Measurements from ENCODE around the gene DIAPH2. TPM values are rescaled to one million over a fixed set of nuclear protein-coding genes. Genes with fewer than 3 reads are reported as not detected.

Gene DIAPH2
- total RNA-seq, 1 donor from 2014 or later, result 12.3 TPM

GRCh38 chrX:96743367-96744073, 58.9 kb downstream of the DIAPH2 start:
- H3K27me3 ChIP-seq (ENCODE audit: control insufficient read depth, insufficient read depth, low read length), result no peaks in the 10 kb centered on the region
- no peak for TF ChIP-seq CTCF (IDR thresholded peaks at IDR 0.05; ENCODE audit: insufficient read depth, low read length, poor library complexity, severe bottlenecking)
- DNase-seq (ENCODE audit: low read depth), result no peak
- no peak overlapping the region for H3K4me3 ChIP-seq (ENCODE audit: low read depth, low read length)
- H3K36me3 ChIP-seq (ENCODE audit: control insufficient read depth, insufficient read depth, low read length), result no peaks in the 10 kb centered on the region

DNA sequence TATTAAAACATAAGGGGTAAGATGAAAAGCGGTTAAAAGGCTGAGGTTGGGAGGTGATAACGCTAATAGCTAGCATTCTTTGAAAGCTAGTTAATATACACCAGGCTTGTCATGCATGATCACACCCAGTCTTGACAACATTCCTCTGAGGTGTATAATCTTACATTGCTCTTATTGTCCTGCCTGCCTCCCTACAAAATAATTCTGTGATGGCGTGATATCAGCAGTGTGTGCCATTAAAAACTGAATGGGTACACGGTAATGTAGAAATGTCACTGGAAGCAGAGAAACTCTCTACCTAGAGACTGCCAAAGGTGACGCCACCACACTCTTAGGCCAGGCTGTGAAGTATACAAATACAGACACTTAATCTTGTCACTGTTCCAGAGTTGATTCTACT, 68.1 kb downstream of the DIAPH2 start:
- H3K4me3 ChIP-seq (ENCODE audit: low read depth, low read length), result no peak overlapping the region
- TF ChIP-seq CTCF (IDR thresholded peaks at IDR 0.05; ENCODE audit: insufficient read depth, low read length, poor library complexity, severe bottlenecking), result no peak
- H3K27me3 ChIP-seq (ENCODE audit: control insufficient read depth, insufficient read depth, low read length), result no peaks in the 10 kb centered on the region
- DNase-seq (ENCODE audit: low read depth), result peak; percentile 41
- H3K36me3 ChIP-seq (ENCODE audit: control insufficient read depth, insufficient read depth, low read length), result no peaks in the 10 kb centered on the region

DNA sequence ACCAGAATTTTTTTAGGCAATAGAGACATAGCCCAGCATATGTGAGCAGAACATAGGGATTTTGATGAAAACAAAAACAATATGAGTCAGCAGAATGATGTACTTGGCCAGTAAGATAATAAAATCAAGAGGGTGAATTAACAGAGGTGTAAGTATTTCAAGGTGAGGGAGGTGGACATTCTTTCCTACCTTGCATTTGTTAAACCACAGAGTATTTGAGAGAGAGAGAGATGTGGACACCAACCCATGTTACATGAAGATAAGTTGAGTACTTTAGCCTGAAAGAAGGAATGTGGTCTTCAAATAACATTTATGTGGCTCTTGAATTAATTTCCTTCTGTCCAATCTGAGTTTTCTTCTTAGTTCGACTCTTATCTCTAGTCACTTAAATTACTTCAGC, 68.6 kb downstream of the DIAPH2 start:
- H3K27me3 ChIP-seq (ENCODE audit: control insufficient read depth, insufficient read depth, low read length), result no peaks in the 10 kb centered on the region
- no peak for TF ChIP-seq CTCF (IDR thresholded peaks at IDR 0.05; ENCODE audit: insufficient read depth, low read length, poor library complexity, severe bottlenecking)
- DNase-seq (ENCODE audit: low read depth), result no peak
- no peaks in the 10 kb centered on the region for H3K36me3 ChIP-seq (ENCODE audit: control insufficient read depth, insufficient read depth, low read length)
- H3K4me3 ChIP-seq (ENCODE audit: low read depth, low read length), result no peak overlapping the region

- DNase-seq (ENCODE audit: low read depth), result no peak
- TF ChIP-seq CTCF (IDR thresholded peaks at IDR 0.05; ENCODE audit: insufficient read depth, low read length, poor library complexity, severe bottlenecking), result no peak
- Histone ChIP-seq H3K27me3 (ENCODE audit: control insufficient read depth, insufficient read depth, low read length) (no peaks in the 10 kb centered on the region), H3K36me3 (ENCODE audit: control insufficient read depth, insufficient read depth, low read length) (no peaks in the 10 kb centered on the region), H3K4me3 (ENCODE audit: low read depth, low read length) (no peak overlapping the region)
These were observed 71.8 kb downstream of the DIAPH2 start for GRCh38 chrX:96756491-96756890.

- no peak for DNase-seq (ENCODE audit: low read depth)
- no peak overlapping the region for H3K4me3 ChIP-seq (ENCODE audit: low read depth, low read length)
- H3K27me3 ChIP-seq (ENCODE audit: control insufficient read depth, insufficient read depth, low read length), result no peaks in the 10 kb centered on the region
- no peaks in the 10 kb centered on the region for H3K36me3 ChIP-seq (ENCODE audit: control insufficient read depth, insufficient read depth, low read length)
- TF ChIP-seq CTCF (IDR thresholded peaks at IDR 0.05; ENCODE audit: insufficient read depth, low read length, poor library complexity, severe bottlenecking), result no peak
These were observed 76.9 kb downstream of the DIAPH2 start for GRCh38 chrX:96761566-96761965.

DNA sequence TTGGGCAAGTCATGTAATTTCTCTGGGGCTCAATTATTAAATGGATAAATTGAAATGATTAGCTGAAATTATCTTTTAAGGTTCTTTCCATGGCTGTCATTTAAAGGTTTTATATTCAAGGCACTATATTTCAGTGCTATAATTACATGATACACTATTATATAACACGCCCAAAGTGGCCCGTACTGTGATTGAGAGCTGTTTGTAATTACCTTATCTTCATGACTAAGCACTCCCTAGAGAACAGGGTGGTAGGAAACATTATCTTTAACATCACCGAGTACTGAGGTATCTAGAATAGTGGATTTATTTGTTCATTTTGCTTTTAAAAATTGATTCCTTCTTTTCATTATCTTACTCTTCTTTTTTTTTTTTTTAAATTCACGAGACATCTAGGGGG, 79.0 kb downstream of the DIAPH2 start:
- Histone ChIP-seq H3K4me3 (ENCODE audit: low read depth, low read length) (no peak overlapping the region), H3K27me3 (ENCODE audit: control insufficient read depth, insufficient read depth, low read length) (no peaks in the 10 kb centered on the region), H3K36me3 (ENCODE audit: control insufficient read depth, insufficient read depth, low read length) (no peaks in the 10 kb centered on the region)
- DNase-seq (ENCODE audit: low read depth), result no peak
- TF ChIP-seq CTCF (IDR thresholded peaks at IDR 0.05; ENCODE audit: insufficient read depth, low read length, poor library complexity, severe bottlenecking), result no peak
